Immature natural killer cell (primary cell): ENCODE results near the gene CARD11. TPM values are rescaled to one million over a fixed set of nuclear protein-coding genes. Genes with fewer than 3 reads are reported as not detected.
A peak's percentile ranks its signal among the peaks of the same experiment; 100 is the strongest.
"Not testable (repeated sequence)": the region's sequence is repeated elsewhere in the genome, so short reads cannot be mapped to it uniquely, and the experiment has no call there.

ENCODE experiments used
- DNase-seq, 3 donors: peaks; one replicate each; pipeline ENCODE4 v3.0.0; 2022; ENCODE audit warnings: mixed read lengths in 1 of 3
- H3K27ac Mint-ChIP-seq, 6 donors: one replicate each; pipeline ENCODE4 v1.8.0; 2020; ENCODE audit warnings: mixed read lengths in 6 of 6, mild to moderate bottlenecking in 5 of 6, inconsistent platforms in 4 of 6, moderate library complexity in 3 of 6
- H3K27me3 Mint-ChIP-seq, 3 donors: one replicate each; pipeline ENCODE4 v1.8.0; 2020 to 2021; ENCODE audit warnings: low read depth in 3 of 3, mild to moderate bottlenecking in 3 of 3, mixed read lengths in 3 of 3, moderate library complexity in 3 of 3, inconsistent platforms in 1 of 3
- H3K36me3 Mint-ChIP-seq, 3 donors: one replicate each; pipeline ENCODE4 v1.8.0; 2020; ENCODE audit warnings: mixed read lengths in 3 of 3, inconsistent platforms in 2 of 3, mild to moderate bottlenecking in 2 of 3
- H3K4me1 Mint-ChIP-seq, 2 donors: one replicate each; pipeline ENCODE4 v1.8.0; 2020; ENCODE audit warnings: inconsistent platforms in 2 of 2, mild to moderate bottlenecking in 2 of 2, mixed read lengths in 2 of 2, moderate library complexity in 1 of 2
- H3K4me3 Mint-ChIP-seq, 5 donors: one replicate each; pipeline ENCODE4 v1.8.0; 2020; ENCODE audit warnings: mild to moderate bottlenecking in 5 of 5, mixed read lengths in 5 of 5, inconsistent platforms in 3 of 5, moderate library complexity in 3 of 5
- H3K9me3 Mint-ChIP-seq, 6 donors: one replicate each; pipeline ENCODE4 v1.8.0; 2020; ENCODE audit warnings: mild to moderate bottlenecking in 6 of 6, mixed read lengths in 6 of 6, inconsistent platforms in 4 of 6, moderate library complexity in 3 of 6
- polyA plus RNA-seq, 3 donors: library from polyadenylated mRNA; unstranded; fragments of 300-500 nt; fragmentation: Illumina TruSeq; gene quantifications; one replicate each; pipeline ENCODE4 v1.2.3, GENCODE V29; 2021

Gene CARD11
- polyA plus RNA-seq, 3 donors from 2014 or later: 3.3 to 76.5 (median 18.7) TPM

DNA sequence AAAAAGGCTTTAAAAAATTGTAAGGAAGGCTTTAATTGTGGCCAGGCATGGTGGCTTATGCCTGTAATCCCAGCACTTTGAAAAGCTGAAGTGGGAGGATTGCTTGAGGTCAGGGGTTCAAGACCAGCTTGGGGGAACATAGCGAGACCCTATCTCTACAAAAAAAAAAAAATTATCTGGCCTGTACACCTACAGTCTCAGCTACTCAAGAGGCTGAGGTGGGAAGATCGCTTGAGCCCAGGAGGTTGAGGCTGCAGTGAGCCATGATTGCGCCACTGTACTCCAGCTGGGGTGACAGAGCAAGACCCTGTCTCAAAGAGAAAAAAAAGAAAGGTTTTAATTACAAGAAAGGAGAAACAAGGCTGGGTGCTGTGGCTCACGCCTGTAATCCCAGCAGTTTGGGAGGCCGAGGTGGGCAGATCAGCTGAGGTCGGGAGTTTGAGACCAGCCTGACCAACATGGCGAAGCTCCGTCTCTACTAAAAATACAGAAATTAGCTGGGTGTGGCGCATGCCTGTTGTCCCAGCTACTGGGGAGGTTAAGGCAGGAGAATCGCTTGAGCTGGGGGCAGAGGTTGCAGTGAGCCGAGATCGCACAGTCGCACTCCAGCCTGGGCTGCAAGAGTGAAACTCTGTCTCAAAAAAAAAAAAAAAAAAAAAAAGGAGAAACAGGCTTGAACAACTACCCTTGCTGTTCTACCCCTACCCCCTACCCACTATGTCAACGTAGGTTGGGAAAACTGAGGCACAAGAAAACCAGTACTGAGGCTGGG, 83.7 kb downstream of the CARD11 start:
- DNase-seq: no peak
- peak overlapping the region in 2 of 5 donors; percentile 30 to 68 for H3K4me3 Mint-ChIP-seq
- H3K27me3 Mint-ChIP-seq: peaks cover 0 to 8% (median 6%) of the 10 kb centered on the region in 3 donors
- H3K4me1 Mint-ChIP-seq: peaks cover 64 to 81% of the 10 kb centered on the region in 2 donors
- peaks cover 0 to 15% (median 5%) of the 10 kb centered on the region in 3 donors for H3K36me3 Mint-ChIP-seq
- H3K9me3 Mint-ChIP-seq: no peaks in the 10 kb centered on the region
- peak overlapping the region; percentile 82 to 89 (median 86) for H3K27ac Mint-ChIP-seq

GRCh38 chr7:2959103-2959680, 84.5 kb downstream of the CARD11 start:
- H3K27me3 Mint-ChIP-seq: peaks cover 0 to 11% (median 8%) of the 10 kb centered on the region in 3 donors
- H3K36me3 Mint-ChIP-seq: peaks cover 0 to 15% (median 5%) of the 10 kb centered on the region in 3 donors
- peak overlapping the region; percentile 82 to 89 (median 86) for H3K27ac Mint-ChIP-seq
- peaks cover 66 to 82% of the 10 kb centered on the region in 2 donors for H3K4me1 Mint-ChIP-seq
- DNase-seq: no peak
- no peak overlapping the region for H3K4me3 Mint-ChIP-seq
- no peaks in the 10 kb centered on the region for H3K9me3 Mint-ChIP-seq

- Mint-ChIP-seq H3K27me3 (peaks cover 0 to 11% (median 8%) of the 10 kb centered on the region in 3 donors), H3K27ac (peak overlapping the region; percentile 73 to 89 (median 84)), H3K9me3 (no peaks in the 10 kb centered on the region), H3K36me3 (peaks cover 0 to 18% (median 8%) of the 10 kb centered on the region in 3 donors), H3K4me1 (peaks cover 72 to 83% of the 10 kb centered on the region in 2 donors), H3K4me3 (peak overlapping the region in 1 of 5 donors; percentile 54)
- DNase-seq: no peak
Observed at GRCh38 chr7:2958416-2959102, 85.1 kb downstream of the CARD11 start.

GRCh38 chr7:2957369-2957727, 86.3 kb downstream of the CARD11 start:
- H3K27me3 Mint-ChIP-seq: peaks cover 3 to 11% (median 8%) of the 10 kb centered on the region in 3 donors
- peak overlapping the region in 2 of 5 donors; percentile 12 to 30 for H3K4me3 Mint-ChIP-seq
- peak overlapping the region; percentile 74 to 91 (median 88) for H3K27ac Mint-ChIP-seq
- not testable (repeated sequence) for DNase-seq, H3K9me3 Mint-ChIP-seq
- peaks cover 0 to 19% (median 12%) of the 10 kb centered on the region in 3 donors for H3K36me3 Mint-ChIP-seq
- peaks cover 81 to 83% of the 10 kb centered on the region in 2 donors for H3K4me1 Mint-ChIP-seq

GRCh38 chr7:2956526-2957368, 86.9 kb downstream of the CARD11 start:
- peak in 2 of 3 donors; percentile 22 to 26 for DNase-seq
- Mint-ChIP-seq H3K27ac (peak overlapping the region; percentile 74 to 91 (median 88)), H3K9me3 (no peaks in the 10 kb centered on the region), H3K4me1 (peaks cover 83 to 85% of the 10 kb centered on the region in 2 donors), H3K27me3 (peaks cover 3 to 11% (median 8%) of the 10 kb centered on the region in 3 donors), H3K36me3 (peaks cover 6 to 20% (median 17%) of the 10 kb centered on the region in 3 donors), H3K4me3 (peak overlapping the region in 2 of 5 donors; percentile 12 to 40)

DNA sequence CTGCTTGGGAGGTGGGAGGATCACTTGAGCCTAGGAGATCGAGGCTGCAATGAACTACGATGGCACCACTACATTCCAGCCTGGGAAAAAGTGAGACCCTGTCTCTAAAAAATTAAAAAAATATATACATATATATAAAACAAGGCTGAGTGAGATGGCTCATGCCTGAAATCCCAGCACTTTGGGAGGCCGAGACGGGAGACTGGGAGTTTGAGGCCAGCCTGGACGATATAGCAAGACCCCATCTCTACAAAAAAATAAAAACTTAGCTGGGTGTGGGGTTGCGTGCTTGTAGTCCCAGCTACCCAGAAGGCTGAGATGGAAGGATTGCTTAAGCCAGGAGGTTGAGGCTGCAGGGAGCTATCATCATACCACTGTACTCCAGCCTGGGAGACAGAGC, 87.6 kb downstream of the CARD11 start:
- peaks cover 10 to 20% (median 19%) of the 10 kb centered on the region in 3 donors for H3K36me3 Mint-ChIP-seq
- H3K4me3 Mint-ChIP-seq: peak overlapping the region in 1 of 5 donors; percentile 26

GRCh38 chr7:2955269-2955668, 88.4 kb downstream of the CARD11 start:
- Mint-ChIP-seq H3K9me3 (no peaks in the 10 kb centered on the region), H3K36me3 (peaks cover 18 to 28% (median 27%) of the 10 kb centered on the region in 3 donors), H3K27me3 (peaks cover 3 to 7% (median 5%) of the 10 kb centered on the region in 3 donors), H3K27ac (peak overlapping the region; percentile 86 to 96 (median 93)), H3K4me1 (peaks cover 92 to 94% of the 10 kb centered on the region in 2 donors), H3K4me3 (peak overlapping the region in 4 of 5 donors; percentile 36 to 78 (median 68))
- no peak for DNase-seq

More for the DNA sequence above, 87.6 kb downstream of the CARD11 start:
- no peaks in the 10 kb centered on the region for H3K9me3 Mint-ChIP-seq
- DNase-seq: no peak
- H3K27ac Mint-ChIP-seq: peak overlapping the region; percentile 86 to 96 (median 90)
- peaks cover 86 to 91% of the 10 kb centered on the region in 2 donors for H3K4me1 Mint-ChIP-seq
- peaks cover 3 to 11% (median 8%) of the 10 kb centered on the region in 3 donors for H3K27me3 Mint-ChIP-seq

GRCh38 chr7:2954433-2954853, 89.2 kb downstream of the CARD11 start:
- peak overlapping the region; percentile 86 to 96 (median 93) for H3K27ac Mint-ChIP-seq
- H3K4me1 Mint-ChIP-seq: peaks cover 91 to 95% of the 10 kb centered on the region in 2 donors
- H3K4me3 Mint-ChIP-seq: peak overlapping the region; percentile 63 to 78 (median 67)
- no peaks in the 10 kb centered on the region for H3K9me3 Mint-ChIP-seq
- peaks cover 3 to 6% (median 3%) of the 10 kb centered on the region in 3 donors for H3K27me3 Mint-ChIP-seq
- H3K36me3 Mint-ChIP-seq: peaks cover 26 to 35% (median 34%) of the 10 kb centered on the region in 3 donors
- DNase-seq: peak; percentile 50 to 62 (median 61)

- Mint-ChIP-seq H3K27me3 (peaks cover 3 to 6% (median 4%) of the 10 kb centered on the region in 3 donors), H3K27ac (peak overlapping the region; percentile 86 to 96 (median 93)), H3K9me3 (no peaks in the 10 kb centered on the region), H3K36me3 (peaks cover 26 to 40% (median 34%) of the 10 kb centered on the region in 3 donors), H3K4me1 (peaks cover 91 to 95% of the 10 kb centered on the region in 2 donors), H3K4me3 (peak overlapping the region; percentile 64 to 78 (median 67))
- peak; percentile 67 to 74 (median 71) for DNase-seq
Observed at GRCh38 chr7:2953588-2954407, 89.9 kb downstream of the CARD11 start.

- Mint-ChIP-seq H3K4me1 (peaks cover 91 to 95% of the 10 kb centered on the region in 2 donors), H3K4me3 (peak overlapping the region; percentile 44 to 78 (median 64)), H3K27ac (peak overlapping the region; percentile 86 to 96 (median 93)), H3K27me3 (peaks cover 3 to 5% (median 3%) of the 10 kb centered on the region in 3 donors), H3K36me3 (peaks cover 26 to 38% (median 31%) of the 10 kb centered on the region in 3 donors), H3K9me3 (no peaks in the 10 kb centered on the region)
- DNase-seq: no peak
Observed at GRCh38 chr7:2953099-2953498, 90.6 kb downstream of the CARD11 start.

DNA sequence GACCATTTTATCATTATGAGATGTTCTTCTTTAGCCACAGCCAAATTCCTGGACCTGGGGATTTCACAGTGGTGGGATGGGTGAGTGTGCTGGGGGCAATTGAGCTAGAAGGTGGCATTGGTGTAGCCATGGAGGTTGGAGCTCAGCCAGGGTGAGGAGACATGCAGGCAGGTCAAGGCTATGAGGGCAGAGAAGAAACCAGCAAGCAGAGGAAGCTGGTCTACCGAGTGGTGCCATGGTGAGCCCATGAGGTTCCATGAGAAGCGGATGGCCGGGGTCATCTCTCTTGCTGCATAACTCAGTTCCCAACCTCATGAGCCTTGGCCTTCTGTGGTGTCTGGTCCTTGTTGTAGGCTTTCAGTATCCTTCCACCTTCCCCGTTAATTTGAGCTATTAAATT, 91.4 kb downstream of the CARD11 start:
- Mint-ChIP-seq H3K4me3 (peak overlapping the region in 1 of 5 donors; percentile 9), H3K4me1 (peaks cover 88 to 98% of the 10 kb centered on the region in 2 donors), H3K27me3 (peaks cover 3 to 5% (median 3%) of the 10 kb centered on the region in 3 donors), H3K27ac (peak overlapping the region; percentile 66 to 96 (median 92)), H3K9me3 (no peaks in the 10 kb centered on the region), H3K36me3 (peaks cover 30 to 42% (median 33%) of the 10 kb centered on the region in 3 donors)
- no peak for DNase-seq

- Mint-ChIP-seq H3K27ac (peak overlapping the region; percentile 48 to 96 (median 79)), H3K36me3 (peaks cover 30 to 57% (median 48%) of the 10 kb centered on the region in 3 donors), H3K27me3 (peaks cover 3 to 5% (median 4%) of the 10 kb centered on the region in 3 donors), H3K4me3 (no peak overlapping the region), H3K9me3 (no peaks in the 10 kb centered on the region), H3K4me1 (peaks cover 75 to 96% of the 10 kb centered on the region in 2 donors)
- DNase-seq: no peak
Observed at GRCh38 chr7:2950578-2950977, 93.1 kb downstream of the CARD11 start.
